ENCODE data around the gene ESPL1. TPM values are rescaled to one million over a fixed set of nuclear protein-coding genes. Genes with fewer than 3 reads are reported as not detected.

Gene ESPL1
- total and polyA plus RNA-seq, 2 of the 13 experiments (the other 11 are each of a cell fraction or from before 2014, with no cell fraction given): 5.8 to 11.5 TPM

GRCh38 chr12:53299454-53300180 lies 31.5 kb downstream of the ESPL1 start, which contains the start of gene MYG1 (continued):
- TF ChIP-seq, protein P1, sequence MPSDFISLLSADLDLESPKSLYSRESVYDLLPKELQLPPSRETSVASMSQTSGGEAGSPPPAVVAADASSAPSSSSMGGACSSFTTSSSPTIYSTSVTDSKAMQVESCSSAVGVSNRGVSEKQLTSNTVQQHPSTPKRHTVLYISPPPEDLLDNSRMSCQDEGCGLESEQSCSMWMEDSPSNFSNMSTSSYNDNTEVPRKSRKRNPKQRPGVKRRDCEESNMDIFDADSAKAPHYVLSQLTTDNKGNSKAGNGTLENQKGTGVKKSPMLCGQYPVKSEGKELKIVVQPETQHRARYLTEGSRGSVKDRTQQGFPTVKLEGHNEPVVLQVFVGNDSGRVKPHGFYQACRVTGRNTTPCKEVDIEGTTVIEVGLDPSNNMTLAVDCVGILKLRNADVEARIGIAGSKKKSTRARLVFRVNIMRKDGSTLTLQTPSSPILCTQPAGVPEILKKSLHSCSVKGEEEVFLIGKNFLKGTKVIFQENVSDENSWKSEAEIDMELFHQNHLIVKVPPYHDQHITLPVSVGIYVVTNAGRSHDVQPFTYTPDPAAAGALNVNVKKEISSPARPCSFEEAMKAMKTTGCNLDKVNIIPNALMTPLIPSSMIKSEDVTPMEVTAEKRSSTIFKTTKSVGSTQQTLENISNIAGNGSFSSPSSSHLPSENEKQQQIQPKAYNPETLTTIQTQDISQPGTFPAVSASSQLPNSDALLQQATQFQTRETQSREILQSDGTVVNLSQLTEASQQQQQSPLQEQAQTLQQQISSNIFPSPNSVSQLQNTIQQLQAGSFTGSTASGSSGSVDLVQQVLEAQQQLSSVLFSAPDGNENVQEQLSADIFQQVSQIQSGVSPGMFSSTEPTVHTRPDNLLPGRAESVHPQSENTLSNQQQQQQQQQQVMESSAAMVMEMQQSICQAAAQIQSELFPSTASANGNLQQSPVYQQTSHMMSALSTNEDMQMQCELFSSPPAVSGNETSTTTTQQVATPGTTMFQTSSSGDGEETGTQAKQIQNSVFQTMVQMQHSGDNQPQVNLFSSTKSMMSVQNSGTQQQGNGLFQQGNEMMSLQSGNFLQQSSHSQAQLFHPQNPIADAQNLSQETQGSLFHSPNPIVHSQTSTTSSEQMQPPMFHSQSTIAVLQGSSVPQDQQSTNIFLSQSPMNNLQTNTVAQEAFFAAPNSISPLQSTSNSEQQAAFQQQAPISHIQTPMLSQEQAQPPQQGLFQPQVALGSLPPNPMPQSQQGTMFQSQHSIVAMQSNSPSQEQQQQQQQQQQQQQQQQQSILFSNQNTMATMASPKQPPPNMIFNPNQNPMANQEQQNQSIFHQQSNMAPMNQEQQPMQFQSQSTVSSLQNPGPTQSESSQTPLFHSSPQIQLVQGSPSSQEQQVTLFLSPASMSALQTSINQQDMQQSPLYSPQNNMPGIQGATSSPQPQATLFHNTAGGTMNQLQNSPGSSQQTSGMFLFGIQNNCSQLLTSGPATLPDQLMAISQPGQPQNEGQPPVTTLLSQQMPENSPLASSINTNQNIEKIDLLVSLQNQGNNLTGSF (CRISPR knock-in tag; IDR thresholded peaks at IDR 0.05): peak; percentile 76; the same call in 1 of the 2 replicates
- TF ChIP-seq ZFP90 (CRISPR knock-in tag; IDR thresholded peaks at IDR 0.05; ENCODE audit: borderline replicate concordance) (peak; percentile 73; the same call in 1 of the 2 replicates), MTA1 (CRISPR knock-in tag; IDR thresholded peaks at IDR 0.05; ENCODE audit: borderline replicate concordance) (0 out of 2 replicates have a peak, but pooled peaks have one; percentile 40), ZNF501 (CRISPR knock-in tag; IDR thresholded peaks at IDR 0.05) (peak; percentile 93), BCLAF1 (IDR thresholded peaks at IDR 0.05) (no peak), ZNF816 (CRISPR knock-in tag; IDR thresholded peaks at IDR 0.05; ENCODE audit: borderline replicate concordance) (no peak; the same call in 1 of the 2 replicates), TOE1 (CRISPR knock-in tag; IDR thresholded peaks at IDR 0.05) (no peak), KDM6A (CRISPR knock-in tag; IDR thresholded peaks at IDR 0.05; ENCODE audit: low read depth) (no peak), ZNF780A (CRISPR knock-in tag; IDR thresholded peaks at IDR 0.05) (peak; percentile 49; the same call in 1 of the 2 replicates), PAWR (CRISPR knock-in tag; IDR thresholded peaks at IDR 0.05; ENCODE audit: borderline replicate concordance) (peak; percentile 57; the same call in 1 of the 2 replicates), NCOA2 (CRISPR knock-in tag; IDR thresholded peaks at IDR 0.05) (no peak; the same call in none of the 2 replicates), REXO4 (CRISPR knock-in tag; IDR thresholded peaks at IDR 0.05; ENCODE audit: borderline replicate concordance) (no peak), PHF20 (CRISPR knock-in tag; IDR thresholded peaks at IDR 0.05) (peak; percentile 96)
- TF ChIP-seq, protein P2, sequence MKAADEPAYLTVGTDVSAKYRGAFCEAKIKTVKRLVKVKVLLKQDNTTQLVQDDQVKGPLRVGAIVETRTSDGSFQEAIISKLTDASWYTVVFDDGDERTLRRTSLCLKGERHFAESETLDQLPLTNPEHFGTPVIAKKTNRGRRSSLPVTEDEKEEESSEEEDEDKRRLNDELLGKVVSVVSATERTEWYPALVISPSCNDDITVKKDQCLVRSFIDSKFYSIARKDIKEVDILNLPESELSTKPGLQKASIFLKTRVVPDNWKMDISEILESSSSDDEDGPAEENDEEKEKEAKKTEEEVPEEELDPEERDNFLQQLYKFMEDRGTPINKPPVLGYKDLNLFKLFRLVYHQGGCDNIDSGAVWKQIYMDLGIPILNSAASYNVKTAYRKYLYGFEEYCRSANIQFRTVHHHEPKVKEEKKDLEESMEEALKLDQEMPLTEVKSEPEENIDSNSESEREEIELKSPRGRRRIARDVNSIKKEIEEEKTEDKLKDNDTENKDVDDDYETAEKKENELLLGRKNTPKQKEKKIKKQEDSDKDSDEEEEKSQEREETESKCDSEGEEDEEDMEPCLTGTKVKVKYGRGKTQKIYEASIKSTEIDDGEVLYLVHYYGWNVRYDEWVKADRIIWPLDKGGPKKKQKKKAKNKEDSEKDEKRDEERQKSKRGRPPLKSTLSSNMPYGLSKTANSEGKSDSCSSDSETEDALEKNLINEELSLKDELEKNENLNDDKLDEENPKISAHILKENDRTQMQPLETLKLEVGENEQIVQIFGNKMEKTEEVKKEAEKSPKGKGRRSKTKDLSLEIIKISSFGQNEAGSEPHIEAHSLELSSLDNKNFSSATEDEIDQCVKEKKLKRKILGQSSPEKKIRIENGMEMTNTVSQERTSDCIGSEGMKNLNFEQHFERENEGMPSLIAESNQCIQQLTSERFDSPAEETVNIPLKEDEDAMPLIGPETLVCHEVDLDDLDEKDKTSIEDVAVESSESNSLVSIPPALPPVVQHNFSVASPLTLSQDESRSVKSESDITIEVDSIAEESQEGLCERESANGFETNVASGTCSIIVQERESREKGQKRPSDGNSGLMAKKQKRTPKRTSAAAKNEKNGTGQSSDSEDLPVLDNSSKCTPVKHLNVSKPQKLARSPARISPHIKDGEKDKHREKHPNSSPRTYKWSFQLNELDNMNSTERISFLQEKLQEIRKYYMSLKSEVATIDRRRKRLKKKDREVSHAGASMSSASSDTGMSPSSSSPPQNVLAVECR (CRISPR knock-in tag; IDR thresholded peaks at IDR 0.05; ENCODE audit: borderline replicate concordance): peak; percentile 99

All from HepG2 (cell line).